ENCODE results near the gene DDX3X. TPM values are rescaled to one million over a fixed set of nuclear protein-coding genes. Genes with fewer than 3 reads are reported as not detected.

DDX3X gene
- total and polyA plus RNA-seq, 2 donors (not counting 1 experiment from before 2014, with no cell fraction given) = 97.6 to 216 TPM

- Histone ChIP-seq H2AFZ (ENCODE audit: low read length) (no peak overlapping the region), H3K4me1 (ENCODE audit: control insufficient read depth, extremely low read depth, insufficient read depth, low read length) (no peaks in the 10 kb centered on the region), H4K20me1 (ENCODE audit: control insufficient read depth, extremely low read depth, insufficient read depth, low read length) (no peaks in the 10 kb centered on the region), H3K4me3 (replicated peaks in 1 of 4; ENCODE audit: control extremely low read depth in 1 of 4, insufficient read depth in 1 of 4, low read depth in 3 of 4, low read length in 4 of 4) (no peak overlapping the region), H3K9ac (ENCODE audit: insufficient read depth, low read length) (no peak overlapping the region), H3K79me2 (ENCODE audit: control insufficient read depth, insufficient read depth, low read length) (no peaks in the 10 kb centered on the region), H3K36me3 (ENCODE audit: control insufficient read depth, insufficient read depth, low read length) (no peaks in the 10 kb centered on the region), H3K27me3 (ENCODE audit: control insufficient read depth, insufficient read depth, low read length) (no peaks in the 10 kb centered on the region), H3K9me3 (ENCODE audit: control insufficient read depth, insufficient read depth, low read depth, low read length) (no peaks in the 10 kb centered on the region), H3K27ac (ENCODE audit: insufficient read depth, low read length) (no peak overlapping the region), H3K4me2 (ENCODE audit: extremely low read depth, insufficient read depth, low read length) (no peak overlapping the region)
- TF ChIP-seq EZH2 (IDR thresholded peaks at IDR 0.05; ENCODE audit: low read length, missing control alignments) (no peak), CTCF (conservative IDR thresholded peaks at IDR 0.05 in 1 of 2, IDR thresholded peaks at IDR 0.05 in 1 of 2; ENCODE audit: low read depth in 1 of 2, low read length in 2 of 2) (no peak)
- DNase-seq (ENCODE audit: low read depth in 2 of 2) = no peak
These were observed 57.6 kb downstream of the DDX3X start for GRCh38 chrX:41391606-41392005.

- H3K4me1 ChIP-seq (ENCODE audit: control insufficient read depth, extremely low read depth, insufficient read depth, low read length) = no peaks in the 10 kb centered on the region
- H3K4me3 ChIP-seq (replicated peaks in 1 of 4; ENCODE audit: control extremely low read depth in 1 of 4, insufficient read depth in 1 of 4, low read depth in 3 of 4, low read length in 4 of 4) = no peak overlapping the region
- H3K9me3 ChIP-seq (ENCODE audit: control insufficient read depth, insufficient read depth, low read depth, low read length) = no peaks in the 10 kb centered on the region
- H3K27ac ChIP-seq (ENCODE audit: insufficient read depth, low read length) = no peak overlapping the region
- no peaks in the 10 kb centered on the region for H3K36me3 ChIP-seq (ENCODE audit: control insufficient read depth, insufficient read depth, low read length)
- H2AFZ ChIP-seq (ENCODE audit: low read length) = no peak overlapping the region
- H3K4me2 ChIP-seq (ENCODE audit: extremely low read depth, insufficient read depth, low read length) = no peak overlapping the region
- H3K27me3 ChIP-seq (ENCODE audit: control insufficient read depth, insufficient read depth, low read length) = no peaks in the 10 kb centered on the region
- H3K9ac ChIP-seq (ENCODE audit: insufficient read depth, low read length) = no peak overlapping the region
- TF ChIP-seq CTCF (conservative IDR thresholded peaks at IDR 0.05 in 1 of 2, IDR thresholded peaks at IDR 0.05 in 1 of 2; ENCODE audit: low read depth in 1 of 2, low read length in 2 of 2) = no peak
- TF ChIP-seq EZH2 (IDR thresholded peaks at IDR 0.05; ENCODE audit: low read length, missing control alignments) = no peak
- H3K79me2 ChIP-seq (ENCODE audit: control insufficient read depth, insufficient read depth, low read length) = no peaks in the 10 kb centered on the region
- H4K20me1 ChIP-seq (ENCODE audit: control insufficient read depth, extremely low read depth, insufficient read depth, low read length) = no peaks in the 10 kb centered on the region
- no peak for DNase-seq (ENCODE audit: low read depth in 2 of 2)
These were observed 60.3 kb downstream of the DDX3X start for GRCh38 chrX:41394293-41394692.

- no peaks in the 10 kb centered on the region for H4K20me1 ChIP-seq (ENCODE audit: control insufficient read depth, extremely low read depth, insufficient read depth, low read length)
- H3K4me1 ChIP-seq (ENCODE audit: control insufficient read depth, extremely low read depth, insufficient read depth, low read length) = no peaks in the 10 kb centered on the region
- no peak overlapping the region for H2AFZ ChIP-seq (ENCODE audit: low read length)
- no peak overlapping the region for H3K9ac ChIP-seq (ENCODE audit: insufficient read depth, low read length)
- H3K27ac ChIP-seq (ENCODE audit: insufficient read depth, low read length) = no peak overlapping the region
- no peak for DNase-seq (ENCODE audit: low read depth in 2 of 2)
- no peak overlapping the region for H3K4me3 ChIP-seq (replicated peaks in 1 of 4; ENCODE audit: control extremely low read depth in 1 of 4, insufficient read depth in 1 of 4, low read depth in 3 of 4, low read length in 4 of 4)
- no peaks in the 10 kb centered on the region for H3K36me3 ChIP-seq (ENCODE audit: control insufficient read depth, insufficient read depth, low read length)
- no peak for TF ChIP-seq EZH2 (IDR thresholded peaks at IDR 0.05; ENCODE audit: low read length, missing control alignments)
- TF ChIP-seq CTCF (conservative IDR thresholded peaks at IDR 0.05 in 1 of 2, IDR thresholded peaks at IDR 0.05 in 1 of 2; ENCODE audit: low read depth in 1 of 2, low read length in 2 of 2) = no peak
- H3K27me3 ChIP-seq (ENCODE audit: control insufficient read depth, insufficient read depth, low read length) = no peaks in the 10 kb centered on the region
- H3K4me2 ChIP-seq (ENCODE audit: extremely low read depth, insufficient read depth, low read length) = no peak overlapping the region
- H3K79me2 ChIP-seq (ENCODE audit: control insufficient read depth, insufficient read depth, low read length) = no peaks in the 10 kb centered on the region
- H3K9me3 ChIP-seq (ENCODE audit: control insufficient read depth, insufficient read depth, low read depth, low read length) = no peaks in the 10 kb centered on the region
These were observed 63.3 kb downstream of the DDX3X start for GRCh38 chrX:41397219-41397618.

All from fibroblast of lung (primary cell).